Stimulated activated CD4-positive, alpha-beta T cell treated with anti-CD3 and anti-CD28 coated beads, TNF-alpha, amount 100 ng/mL, for 48 hours (primary cell): ENCODE results near the gene PTGER2.
A peak's percentile ranks its signal among the peaks of the same experiment; 100 is the strongest.

Source experiments
- DNase-seq, 3 donors: peaks; one replicate each; pipeline ENCODE4 v3.0.0-alpha.2; 2020; ENCODE audit warnings: low read depth in 3 of 3

PTGER2 gene

GRCh38 chr14:52313903-52314594 is at the start of gene PTGER2:
Gene PTGER2 (plus strand): TSS chr14:52314312. CDS start chr14:52314549, 237 bp downstream.
- peak; percentile 51 to 67 (median 59) for DNase-seq

GRCh38 chr14:52265253-52265652 is 48.9 kb upstream of the PTGER2 start:
- no peak for DNase-seq

- no peak for DNase-seq
Measured at GRCh38 chr14:52266179-52266578, 47.9 kb upstream of the PTGER2 start.

- DNase-seq = no peak
Measured at GRCh38 chr14:52266782-52267181, 47.3 kb upstream of the PTGER2 start.

GRCh38 chr14:52267501-52268278 is 46.4 kb upstream of the PTGER2 start, which contains the start of gene PTGDR:
Gene PTGDR (plus strand): TSS chr14:52267698. CDS start chr14:52267815, 117 bp downstream.
- no peak for DNase-seq

- no peak for DNase-seq
Measured at GRCh38 chr14:52268279-52269061, 45.6 kb upstream of the PTGER2 start.

GRCh38 chr14:52269100-52269499 is 45.0 kb upstream of the PTGER2 start:
- DNase-seq = no peak

- no peak for DNase-seq
Measured at GRCh38 chr14:52269982-52270381, 44.1 kb upstream of the PTGER2 start.

GRCh38 chr14:52271538-52271937 is 42.6 kb upstream of the PTGER2 start:
- DNase-seq = no peak

- DNase-seq = no peak
Measured at GRCh38 chr14:52272375-52272774, 41.7 kb upstream of the PTGER2 start.

- DNase-seq = no peak
Measured at GRCh38 chr14:52275372-52275771, 38.7 kb upstream of the PTGER2 start.

GRCh38 chr14:52277552-52277951 is 36.6 kb upstream of the PTGER2 start:
- DNase-seq = no peak

- DNase-seq = no peak
Measured at GRCh38 chr14:52279408-52279807, 34.7 kb upstream of the PTGER2 start.

- no peak for DNase-seq
Measured at GRCh38 chr14:52283099-52283498, 31.0 kb upstream of the PTGER2 start.

- DNase-seq = no peak
Measured at GRCh38 chr14:52286661-52287649, 27.2 kb upstream of the PTGER2 start.

- DNase-seq = no peak
Measured at GRCh38 chr14:52296378-52296777, 17.7 kb upstream of the PTGER2 start.

- DNase-seq = no peak
Measured at GRCh38 chr14:52298795-52299194, 15.3 kb upstream of the PTGER2 start.

GRCh38 chr14:52299692-52300278 is 14.3 kb upstream of the PTGER2 start:
- DNase-seq = no peak

- DNase-seq = no peak
Measured at GRCh38 chr14:52303236-52303635, 10.9 kb upstream of the PTGER2 start.

- no peak for DNase-seq
Measured at GRCh38 chr14:52304248-52304904, 9.7 kb upstream of the PTGER2 start.
